CD4-positive, alpha-beta memory T cell (primary cell): ENCODE results near the gene ALCAM. TPM values are rescaled to one million over a fixed set of nuclear protein-coding genes. Genes with fewer than 3 reads are reported as not detected.
A peak's percentile ranks its signal among the peaks of the same experiment; 100 is the strongest.

ENCODE experiments used
- CTCF ChIA-PET: fragments of 350-600 bp; sonication (Branson Sonifier 250); formaldehyde crosslinking; loops from one replicate; lab custom pipeline; 2021; ENCODE audit warnings: inconsistent platforms; ENCODE audit not compliant: partially characterized antibody; lab: Charles Lee
- POLR2A ChIA-PET: fragments of 350-600 bp; sonication (Branson Sonifier 250); formaldehyde crosslinking; loops from one replicate; lab custom pipeline; 2021; ENCODE audit not compliant: partially characterized antibody; lab: Charles Lee
- DNase-seq, 5 donors: peaks; one replicate each; pipeline versions ENCODE4 v3.0.0 to v3.0.0-alpha.2; 2020 to 2022; ENCODE audit warnings: mixed read lengths in 1 of 5
- H3K27ac ChIP-seq: one replicate; pipeline ENCODE4 v1.7.0; 2013; ENCODE audit warnings: low read depth, low read length
- H3K27me3 ChIP-seq: 2 replicates; pipeline ENCODE4 v1.7.0; 2013; ENCODE audit warnings: mild to moderate bottlenecking, low read length, moderate library complexity; ENCODE audit not compliant: insufficient read depth
- H3K36me3 ChIP-seq: 2 replicates; pipeline ENCODE4 v1.7.0; 2013; ENCODE audit warnings: mild to moderate bottlenecking, low read length, moderate library complexity; ENCODE audit not compliant: insufficient read depth
- H3K4me1 ChIP-seq: 2 replicates; pipeline ENCODE4 v1.7.0; 2013; ENCODE audit warnings: mild to moderate bottlenecking, low read length, moderate library complexity; ENCODE audit not compliant: insufficient read depth
- H3K4me3 ChIP-seq, 2 donors: one replicate each; pipeline ENCODE4 v1.7.0; 2013; ENCODE audit warnings: low read length in 2 of 2, mild to moderate bottlenecking in 1 of 2
- H3K9me3 ChIP-seq, 2 donors: one replicate each; pipeline ENCODE4 v1.7.0; 2013; ENCODE audit warnings: low read length in 2 of 2, control low read depth in 1 of 2; ENCODE audit not compliant: control insufficient read depth in 1 of 2
- H3K27ac Mint-ChIP-seq, 7 donors: one replicate each; pipeline ENCODE4 v1.8.0; 2020 to 2021; ENCODE audit warnings: mixed read lengths in 7 of 7, mild to moderate bottlenecking in 6 of 7, inconsistent platforms in 3 of 7, moderate library complexity in 3 of 7
- H3K27me3 Mint-ChIP-seq, 2 donors: one replicate each; pipeline ENCODE4 v1.8.0; 2020 to 2021; ENCODE audit warnings: mixed read lengths in 2 of 2
- H3K36me3 Mint-ChIP-seq, 2 donors: one replicate each; pipeline ENCODE4 v1.8.0; 2020 to 2021; ENCODE audit warnings: mixed read lengths in 2 of 2, inconsistent platforms in 1 of 2, mild to moderate bottlenecking in 1 of 2
- H3K4me1 Mint-ChIP-seq, 4 donors: one replicate each; pipeline ENCODE4 v1.8.0; 2020 to 2021; ENCODE audit warnings: mixed read lengths in 4 of 4, mild to moderate bottlenecking in 1 of 4
- H3K4me3 Mint-ChIP-seq, 8 donors: one replicate each; pipeline ENCODE4 v1.8.0; 2020 to 2021; ENCODE audit warnings: mixed read lengths in 8 of 8, mild to moderate bottlenecking in 7 of 8, moderate library complexity in 6 of 8, inconsistent platforms in 3 of 8
- H3K9me3 Mint-ChIP-seq, 8 donors: one replicate each; pipeline ENCODE4 v1.8.0; 2020 to 2021; ENCODE audit warnings: mixed read lengths in 8 of 8, mild to moderate bottlenecking in 5 of 8, inconsistent platforms in 3 of 8, moderate library complexity in 1 of 8
- intact Hi-C: fragments of 100-400 bp; cut with micrococcal nuclease; formaldehyde crosslinking; loops from one replicate; pipeline ENCODE4 v1.15.1; 2023
- polyA plus RNA-seq, 2 donors: library from polyadenylated mRNA; unstranded; fragments of 300-500 nt; fragmentation: Illumina TruSeq; gene quantifications; one replicate each; pipeline ENCODE4 v1.2.3, GENCODE V29; 2021
- total RNA-seq, 2 experiments: library from RNA; stranded (reverse); gene quantifications; one replicate each; pipeline ENCODE4 v1.2.3, GENCODE V29; 2021

ALCAM gene
- total and polyA plus RNA-seq, 4 experiments from 2014 or later, result 5.5 to 10.6 (median 8.6) TPM

GRCh38 chr3:105349684-105350387, 16.9 kb upstream of the ALCAM start:
- peaks cover 26 to 27% of the 10 kb centered on the region in 2 donors for H3K27me3 Mint-ChIP-seq
- intact Hi-C loops, result no loop called here

GRCh38 chr3:105351821-105352220, 14.9 kb upstream of the ALCAM start:
- Mint-ChIP-seq H3K36me3 (no peaks in the 10 kb centered on the region), H3K4me1 (peaks cover 0 to 12% (median 4%) of the 10 kb centered on the region in 4 donors), H3K27me3 (peaks cover 29 to 30% of the 10 kb centered on the region in 2 donors), H3K9me3 (peaks cover 0 to 2% (median 0%) of the 10 kb centered on the region in 8 donors), H3K27ac (no peak overlapping the region), H3K4me3 (no peak overlapping the region)
- intact Hi-C loops, result no loop called here
- Histone ChIP-seq H3K4me3 (no peak overlapping the region), H3K9me3 (no peaks in the 10 kb centered on the region), H3K36me3 (no peaks in the 10 kb centered on the region), H3K4me1 (no peaks in the 10 kb centered on the region), H3K27ac (no peak overlapping the region), H3K27me3 (peaks cover 19% of the 10 kb centered on the region)
- ChIA-PET CTCF (no interaction called here), POLR2A (no interaction called here)
- DNase-seq, result no peak

More at GRCh38 chr3:105349684-105350387, 16.9 kb upstream of the ALCAM start:
- no peak overlapping the region for H3K4me3 ChIP-seq
- DNase-seq, result no peak
- ChIA-PET POLR2A (no interaction called here), CTCF (no interaction called here)
- H3K9me3 ChIP-seq, result no peaks in the 10 kb centered on the region
- no peak overlapping the region for H3K27ac Mint-ChIP-seq
- no peaks in the 10 kb centered on the region for H3K4me1 ChIP-seq
- H3K36me3 Mint-ChIP-seq, result no peaks in the 10 kb centered on the region
- no peak overlapping the region for H3K27ac ChIP-seq
- H3K4me3 Mint-ChIP-seq, result no peak overlapping the region
- peaks cover 16% of the 10 kb centered on the region for H3K27me3 ChIP-seq
- H3K36me3 ChIP-seq, result no peaks in the 10 kb centered on the region
- peaks cover 0 to 2% (median 0%) of the 10 kb centered on the region in 8 donors for H3K9me3 Mint-ChIP-seq
- peaks cover 0 to 12% (median 4%) of the 10 kb centered on the region in 4 donors for H3K4me1 Mint-ChIP-seq

- Histone ChIP-seq H3K4me3 (no peak overlapping the region), H3K27me3 (peaks cover 19% of the 10 kb centered on the region), H3K27ac (no peak overlapping the region), H3K4me1 (no peaks in the 10 kb centered on the region), H3K36me3 (no peaks in the 10 kb centered on the region), H3K9me3 (no peaks in the 10 kb centered on the region)
- no peak overlapping the region for H3K4me3 Mint-ChIP-seq
- no peak for DNase-seq
- POLR2A ChIA-PET, result no interaction called here
- no peaks in the 10 kb centered on the region for H3K36me3 Mint-ChIP-seq
- peaks cover 0 to 2% (median 0%) of the 10 kb centered on the region in 8 donors for H3K9me3 Mint-ChIP-seq
- CTCF ChIA-PET, result no interaction called here
- no peak overlapping the region for H3K27ac Mint-ChIP-seq
- peaks cover 0 to 12% (median 4%) of the 10 kb centered on the region in 4 donors for H3K4me1 Mint-ChIP-seq
- H3K27me3 Mint-ChIP-seq, result peaks cover 31 to 35% of the 10 kb centered on the region in 2 donors
- intact Hi-C loops, result no loop called here
These were observed 13.7 kb upstream of the ALCAM start for GRCh38 chr3:105352976-105353375.

- Histone ChIP-seq H3K27ac (no peak overlapping the region), H3K27me3 (peaks cover 19% of the 10 kb centered on the region), H3K9me3 (no peaks in the 10 kb centered on the region), H3K4me1 (no peaks in the 10 kb centered on the region), H3K36me3 (no peaks in the 10 kb centered on the region), H3K4me3 (no peak overlapping the region)
- H3K9me3 Mint-ChIP-seq, result peaks cover 0 to 2% (median 0%) of the 10 kb centered on the region in 8 donors
- no peak for DNase-seq
- intact Hi-C loops, result no loop called here
- ChIA-PET CTCF (no interaction called here), POLR2A (no interaction called here)
- H3K27ac Mint-ChIP-seq, result no peak overlapping the region
- H3K4me1 Mint-ChIP-seq, result peaks cover 0 to 12% (median 4%) of the 10 kb centered on the region in 4 donors
- no peaks in the 10 kb centered on the region for H3K36me3 Mint-ChIP-seq
- peak overlapping the region in 4 of 8 donors; percentile 1 to 71 (median 22) for H3K4me3 Mint-ChIP-seq
- H3K27me3 Mint-ChIP-seq, result peaks cover 31 to 35% of the 10 kb centered on the region in 2 donors
These were observed 13.1 kb upstream of the ALCAM start for GRCh38 chr3:105353485-105354161.

GRCh38 chr3:105354429-105354828, 12.3 kb upstream of the ALCAM start:
- Mint-ChIP-seq H3K27me3 (peaks cover 34 to 39% of the 10 kb centered on the region in 2 donors), H3K4me3 (peak overlapping the region in 3 of 8 donors; percentile 12 to 71 (median 52)), H3K4me1 (peaks cover 0 to 12% (median 4%) of the 10 kb centered on the region in 4 donors), H3K36me3 (no peaks in the 10 kb centered on the region), H3K27ac (no peak overlapping the region), H3K9me3 (peaks cover 0 to 2% (median 0%) of the 10 kb centered on the region in 8 donors)
- no peak overlapping the region for H3K27ac ChIP-seq
- ChIA-PET CTCF (no interaction called here), POLR2A (no interaction called here)
- peaks cover 19% of the 10 kb centered on the region for H3K27me3 ChIP-seq
- H3K4me1 ChIP-seq, result no peaks in the 10 kb centered on the region
- intact Hi-C loops, result no loop called here
- no peaks in the 10 kb centered on the region for H3K9me3 ChIP-seq
- H3K36me3 ChIP-seq, result no peaks in the 10 kb centered on the region
- no peak overlapping the region for H3K4me3 ChIP-seq
- no peak for DNase-seq

GRCh38 chr3:105355408-105356061, 11.2 kb upstream of the ALCAM start:
- Histone ChIP-seq H3K4me1 (no peaks in the 10 kb centered on the region), H3K4me3 (no peak overlapping the region), H3K9me3 (no peaks in the 10 kb centered on the region), H3K36me3 (no peaks in the 10 kb centered on the region), H3K27ac (no peak overlapping the region), H3K27me3 (peaks cover 19% of the 10 kb centered on the region)
- POLR2A ChIA-PET, result interaction anchor here (0.8 kb wide), 1 partner anchor 11 kb away, joined by 3 read pairs; the partner anchor contains the start of gene ALCAM
- DNase-seq, result no peak
- H3K9me3 Mint-ChIP-seq, result peaks cover 0 to 2% (median 0%) of the 10 kb centered on the region in 8 donors
- peaks cover 0 to 12% (median 4%) of the 10 kb centered on the region in 4 donors for H3K4me1 Mint-ChIP-seq
- no peak overlapping the region for H3K27ac Mint-ChIP-seq
- H3K27me3 Mint-ChIP-seq, result peaks cover 34 to 37% of the 10 kb centered on the region in 2 donors
- CTCF ChIA-PET, result interaction anchor here (1.0 kb wide), 1 partner anchor 9 kb away, joined by 3 read pairs; no protein-coding TSS in a partner anchor
- no peak overlapping the region for H3K4me3 Mint-ChIP-seq
- no peaks in the 10 kb centered on the region for H3K36me3 Mint-ChIP-seq
- intact Hi-C loops, result no loop called here

GRCh38 chr3:105356396-105356795, 10.3 kb upstream of the ALCAM start:
- H3K27ac Mint-ChIP-seq, result no peak overlapping the region
- DNase-seq, result no peak
- H3K36me3 ChIP-seq, result no peaks in the 10 kb centered on the region
- H3K9me3 Mint-ChIP-seq, result peaks cover 0 to 2% (median 0%) of the 10 kb centered on the region in 8 donors
- ChIA-PET POLR2A (no interaction called here), CTCF (interaction anchor here (1.0 to 1.6 kb wide), 2 partner anchors 8 to 11 kb away, joined by 3 to 5 read pairs; partner anchors contain the start of gene ALCAM)
- H3K4me1 Mint-ChIP-seq, result peaks cover 0 to 12% (median 4%) of the 10 kb centered on the region in 4 donors
- H3K27me3 ChIP-seq, result peaks cover 19% of the 10 kb centered on the region
- H3K9me3 ChIP-seq, result no peaks in the 10 kb centered on the region
- H3K36me3 Mint-ChIP-seq, result no peaks in the 10 kb centered on the region
- intact Hi-C loops, result no loop called here
- no peak overlapping the region for H3K27ac ChIP-seq
- H3K27me3 Mint-ChIP-seq, result peaks cover 29 to 38% of the 10 kb centered on the region in 2 donors
- no peak overlapping the region for H3K4me3 Mint-ChIP-seq
- H3K4me1 ChIP-seq, result no peaks in the 10 kb centered on the region
- no peak overlapping the region for H3K4me3 ChIP-seq
